ENCODE data around the gene OTUD7B.

GRCh38 chr1:149928401-149928724, 82.2 kb downstream of the OTUD7B start:
- TF ChIP-seq POLR2A (IDR thresholded peaks at IDR 0.05) (no peak), CTCF (IDR thresholded peaks at IDR 0.05) (no peak)

Data from sigmoid colon (tissue), 3 donors.